Medulla oblongata (tissue), 1 donor: ENCODE measurements around the gene THTPA.
"Not testable (repeated sequence)": the region's sequence is repeated elsewhere in the genome, so short reads cannot be mapped to it uniquely, and the experiment has no call there.

ENCODE experiments used
- DNase-seq: peaks from one replicate; pipeline ENCODE4 v3.0.0-alpha.2; 2015; ENCODE audit errors: extremely low spot score

The THTPA gene

DNA sequence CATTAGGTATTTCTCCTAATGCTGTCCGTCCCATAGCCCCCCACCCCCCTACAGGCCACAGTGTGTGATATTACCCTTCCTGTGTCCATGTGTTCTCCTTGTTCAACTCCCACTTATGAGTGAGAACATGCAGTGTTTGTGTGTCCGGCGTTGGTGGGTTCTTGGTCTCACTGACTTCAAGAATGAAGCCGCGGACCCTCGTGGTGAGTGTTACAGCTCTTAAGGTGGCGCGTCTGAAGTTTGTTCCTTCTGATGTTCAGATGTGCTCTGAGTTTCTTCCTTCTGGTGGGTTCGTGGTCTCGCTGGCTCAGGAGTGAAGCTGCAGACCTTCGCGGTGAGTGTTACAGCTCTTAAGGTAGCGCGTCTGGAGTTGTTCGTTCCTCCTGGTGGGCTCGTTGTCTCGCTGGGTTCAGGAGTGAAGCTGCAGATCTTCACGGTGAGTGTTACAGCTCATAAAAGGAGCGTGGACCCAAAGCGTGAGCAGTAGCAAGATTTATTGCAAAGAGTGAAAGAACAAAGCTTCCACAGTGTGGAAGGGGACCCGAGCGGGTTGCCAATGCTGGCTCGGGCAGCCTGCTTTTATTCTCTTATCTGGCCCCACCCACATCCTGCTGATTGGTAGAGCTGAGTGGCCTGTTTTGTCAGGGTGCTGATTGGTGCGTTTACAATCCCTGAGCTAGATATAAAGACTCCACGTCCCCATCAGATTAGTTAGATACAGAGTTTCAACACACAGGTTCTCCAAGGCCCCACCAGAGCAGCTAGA lies 27.9 kb downstream of the THTPA start:
- not testable (repeated sequence) for DNase-seq

DNA sequence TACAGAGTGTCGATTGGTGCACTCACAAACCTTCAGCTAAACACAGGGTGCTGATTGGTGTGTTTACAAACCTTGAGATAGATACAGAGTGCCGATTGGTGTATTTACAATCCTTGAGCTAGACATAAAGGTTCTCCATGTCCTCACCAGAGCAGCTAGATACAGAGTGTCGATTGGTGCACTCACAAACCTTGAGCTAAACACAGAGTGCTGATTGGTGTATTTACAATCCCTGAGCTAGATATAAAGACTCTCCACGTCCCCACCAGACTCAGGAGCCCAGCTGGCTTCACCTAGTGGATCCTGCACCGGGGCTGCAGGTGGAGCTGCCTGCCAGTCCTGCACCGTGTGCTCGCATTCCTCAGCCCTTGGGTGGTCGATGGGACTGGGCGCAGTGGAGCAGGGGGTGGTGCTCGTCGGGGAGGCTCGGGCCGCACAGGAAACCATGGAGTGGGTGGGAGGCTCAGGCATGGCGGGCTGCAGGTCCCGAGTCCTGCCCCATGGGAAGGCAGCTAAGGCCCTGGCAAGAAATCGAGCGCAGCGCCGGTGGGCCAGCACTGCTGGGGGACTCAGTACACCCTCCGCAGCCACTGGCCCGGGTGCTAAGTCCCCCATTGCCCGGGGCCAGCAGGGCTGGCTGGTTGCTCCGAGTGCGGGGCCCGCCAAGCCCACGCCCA lies 28.6 kb downstream of the THTPA start:
- DNase-seq: not testable (repeated sequence)

DNA sequence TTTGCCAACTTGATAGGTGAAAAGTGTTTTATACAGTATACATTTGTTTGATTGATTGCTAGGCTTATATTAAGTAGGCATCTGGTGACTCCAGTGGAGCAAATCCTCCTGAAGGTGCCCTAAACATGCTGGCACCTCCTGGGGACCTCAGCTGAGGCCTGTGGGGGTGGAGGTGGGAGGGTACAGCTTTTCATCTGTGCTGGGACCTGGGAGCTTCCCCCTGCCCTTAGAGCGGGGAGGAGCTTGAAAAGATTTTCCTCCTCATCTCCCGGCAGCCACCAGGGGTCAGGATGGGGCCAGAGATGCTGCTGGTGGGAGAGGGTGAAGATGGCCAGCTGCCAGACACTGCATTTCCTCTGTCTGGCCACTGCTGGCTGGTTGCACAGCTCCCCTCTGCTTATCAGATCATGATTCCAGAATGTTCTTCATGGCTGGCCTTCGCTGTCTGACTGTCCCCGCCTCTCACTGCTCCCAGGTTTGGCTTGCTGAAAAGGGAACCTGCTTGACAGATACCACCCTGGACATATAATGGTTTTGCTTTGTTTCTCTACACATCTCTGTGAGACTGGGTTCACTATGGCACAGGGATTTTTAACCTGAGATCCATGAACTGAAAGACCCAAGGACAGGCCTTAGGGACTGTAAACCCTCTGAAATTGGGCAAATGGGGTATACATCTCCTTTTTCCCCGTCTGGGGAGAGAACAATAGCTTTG lies 33.0 kb downstream of the THTPA start:
- peak; percentile 93 for DNase-seq

DNA sequence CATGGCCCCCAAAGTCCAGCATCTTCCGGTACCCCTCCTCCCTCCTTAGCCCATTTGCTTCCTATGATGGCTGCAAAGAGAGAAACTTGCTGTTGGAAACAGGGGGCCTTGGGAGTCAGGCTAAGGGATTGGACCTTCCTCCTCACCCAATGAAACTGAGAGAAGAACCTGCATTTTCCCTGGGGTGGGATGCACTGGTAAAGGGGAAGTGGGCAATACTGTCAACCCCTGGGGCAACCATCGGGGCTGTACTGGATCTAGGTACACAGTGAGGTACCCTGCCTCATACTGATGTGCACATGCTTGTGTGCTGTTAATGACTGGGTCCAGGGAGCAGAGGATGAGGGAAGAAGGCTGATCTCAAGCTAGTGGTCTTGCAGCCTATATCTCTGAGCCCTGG lies 33.5 kb downstream of the THTPA start:
- no peak for DNase-seq

DNA sequence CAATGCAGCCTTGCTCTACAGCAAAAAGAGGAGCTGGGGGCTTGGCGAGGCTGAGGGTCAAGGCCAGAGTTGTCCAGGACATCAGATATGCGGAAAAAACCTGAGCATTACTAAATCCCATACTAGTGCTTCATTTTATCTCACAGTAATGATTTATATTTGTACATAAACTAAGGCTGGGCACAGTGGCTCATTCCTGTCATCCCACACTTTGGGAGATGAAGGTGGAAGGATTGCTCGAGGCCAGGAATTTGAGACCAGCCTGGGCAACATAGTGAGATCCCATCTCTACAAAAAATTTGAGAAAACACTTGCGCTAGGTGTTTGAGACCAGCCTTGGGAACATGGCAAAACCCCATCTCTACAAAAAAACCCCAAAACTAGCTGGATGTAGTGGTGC lies 34.1 kb downstream of the THTPA start:
- no peak for DNase-seq

DNA sequence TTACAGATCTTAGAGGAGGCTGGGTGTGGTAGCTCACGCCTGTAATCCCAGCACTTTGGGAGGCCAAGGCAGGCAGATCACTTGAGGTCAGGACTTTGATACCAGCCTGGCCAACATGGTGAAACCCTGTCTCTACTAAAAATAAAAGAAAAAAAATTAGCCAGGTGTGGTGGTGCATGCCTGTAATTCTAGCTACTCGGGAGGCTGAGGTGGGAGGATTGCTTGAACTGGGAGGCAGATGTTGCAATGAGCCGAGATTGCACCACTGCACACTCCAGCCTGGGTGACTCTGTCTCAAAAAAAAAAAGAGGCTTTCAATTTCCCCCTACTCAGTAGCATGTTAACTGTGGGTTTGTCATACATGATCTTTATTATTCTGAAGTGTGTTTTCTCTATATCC lies 38.1 kb downstream of the THTPA start:
- not testable (repeated sequence) for DNase-seq

DNA sequence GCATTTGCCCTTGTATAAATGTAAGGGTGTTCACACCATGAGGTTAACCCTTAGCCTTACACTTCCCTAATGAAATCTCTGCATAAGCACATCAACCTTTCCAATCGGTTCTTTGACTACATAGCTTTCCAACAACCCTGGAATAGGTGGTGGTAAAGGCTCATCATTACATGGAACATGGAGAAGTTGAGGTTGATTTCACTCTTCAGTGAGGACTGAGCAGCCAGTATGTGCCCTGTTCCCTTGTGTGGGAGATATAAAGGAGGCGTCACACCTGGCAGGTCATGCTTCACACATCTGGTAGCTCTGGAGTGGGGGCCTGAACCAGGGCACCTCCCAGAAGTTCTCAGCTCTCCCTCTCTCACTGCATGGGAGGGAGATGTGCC lies 44.2 kb downstream of the THTPA start:
- no peak for DNase-seq

DNA sequence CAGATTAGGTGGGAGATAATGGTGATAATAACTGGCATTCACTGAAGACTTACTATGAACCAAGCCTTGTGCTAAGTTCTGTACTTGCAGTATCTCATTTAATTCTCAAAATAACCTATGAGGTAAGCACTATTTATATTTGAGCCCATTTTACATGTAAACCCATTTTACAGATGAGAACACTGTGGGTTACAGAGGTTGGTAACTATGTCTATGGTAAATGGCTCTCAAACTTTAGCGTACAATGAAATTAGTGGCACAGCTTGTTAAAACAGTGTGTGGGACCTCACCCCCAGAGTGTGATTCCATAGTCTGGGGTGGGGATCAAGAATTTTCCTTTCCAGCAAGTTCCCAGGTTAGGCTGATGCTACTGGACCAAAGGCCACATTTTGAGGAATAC lies 44.7 kb downstream of the THTPA start:
- no peak for DNase-seq

DNA sequence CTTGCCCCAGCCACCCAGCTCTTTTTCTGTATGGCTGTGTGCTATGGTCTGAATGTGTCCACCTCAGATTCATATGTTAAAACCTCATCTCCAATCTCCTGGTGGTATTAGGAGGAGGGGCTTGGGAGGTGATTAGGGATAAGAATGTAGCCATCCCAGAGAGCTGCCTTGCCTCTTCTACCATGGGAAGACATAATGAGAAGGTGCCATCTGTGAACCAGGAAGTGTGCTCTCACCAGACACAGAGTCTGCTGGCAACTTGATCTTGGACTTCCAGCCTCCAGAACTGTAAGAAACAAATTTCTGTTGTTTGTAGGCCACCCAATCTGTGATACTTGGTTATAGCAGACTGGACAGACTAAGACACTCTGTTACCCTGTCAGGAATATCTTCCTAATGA lies 45.4 kb downstream of the THTPA start:
- no peak for DNase-seq

DNA sequence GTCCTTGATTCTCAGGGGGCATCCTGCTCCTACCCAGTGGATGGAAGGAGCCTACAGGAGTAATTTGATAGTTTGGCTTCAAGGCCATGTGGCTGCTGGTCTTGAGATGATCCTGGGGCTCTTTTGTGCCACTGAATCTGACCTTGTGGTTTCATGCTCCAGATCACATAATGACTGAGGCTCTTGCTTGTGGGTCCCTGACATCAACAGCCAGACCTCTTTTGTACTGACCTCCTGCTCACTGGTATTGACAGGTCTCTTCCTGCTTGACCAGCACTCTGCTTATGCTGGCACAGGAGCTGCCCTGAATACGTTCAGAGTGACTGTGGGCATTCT lies 45.7 kb downstream of the THTPA start:
- no peak for DNase-seq

DNA sequence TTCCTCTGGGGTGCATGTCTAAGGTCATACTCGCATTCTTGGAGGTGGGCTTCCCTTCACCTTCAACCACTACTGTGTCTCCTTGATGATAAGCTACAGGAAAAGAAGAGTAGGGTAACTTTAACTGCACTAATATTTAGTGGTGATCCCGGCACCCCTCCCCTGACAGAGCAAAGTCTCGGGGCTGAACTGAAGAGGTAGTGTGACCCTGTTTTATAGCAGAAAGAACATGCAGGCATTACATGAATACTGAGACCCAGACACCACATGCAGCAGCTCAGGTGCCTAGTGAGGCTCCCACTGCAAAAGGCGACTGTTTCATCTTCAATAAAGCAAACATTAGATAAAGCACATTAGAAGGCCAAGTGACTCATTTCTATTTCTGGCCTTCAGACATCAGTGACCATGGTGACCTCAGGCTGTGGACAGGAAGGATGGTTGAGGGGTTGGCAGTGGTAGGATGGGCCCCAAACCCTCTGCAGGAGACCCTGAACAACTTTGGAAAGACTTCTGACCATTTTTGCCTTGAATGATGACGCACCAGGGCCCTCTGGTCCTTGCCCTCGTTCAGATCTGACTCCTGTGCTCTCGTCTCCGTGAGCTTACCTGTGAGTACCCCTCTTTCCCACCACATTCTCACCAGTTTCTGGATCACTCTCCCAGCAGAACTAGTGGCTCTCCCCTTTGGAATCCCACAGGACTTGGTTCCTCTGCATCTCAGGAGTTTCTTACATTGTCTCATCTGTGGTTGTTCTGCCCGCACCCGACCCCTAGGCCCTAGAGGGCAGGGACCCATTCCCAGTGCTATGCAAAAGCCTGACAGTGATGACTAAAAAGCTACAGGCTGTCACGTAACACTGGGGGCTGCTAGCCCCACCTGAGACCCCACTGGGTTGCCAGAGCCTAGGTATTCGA lies 46.4 kb downstream of the THTPA start:
- DNase-seq: no peak

DNA sequence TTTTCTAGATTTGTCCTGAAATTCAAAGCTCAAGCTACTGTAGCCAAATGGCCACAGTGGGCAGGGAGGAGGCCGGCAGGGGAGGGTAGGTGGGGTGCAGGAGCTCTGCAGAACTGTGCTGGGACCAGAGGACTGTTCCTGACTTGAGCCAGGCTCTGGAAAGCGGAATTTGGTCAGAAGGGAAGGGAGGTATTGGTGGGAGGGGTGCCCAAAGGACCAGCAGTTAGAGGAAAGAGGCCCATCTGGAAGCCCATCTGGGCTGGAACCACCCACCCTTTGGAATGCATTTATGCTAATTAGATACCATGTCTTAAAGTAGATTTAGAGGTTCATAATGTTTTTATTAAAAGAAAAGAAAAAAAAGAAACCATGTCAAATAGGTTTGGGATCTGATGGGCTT lies 47.0 kb downstream of the THTPA start:
- DNase-seq: no peak

DNA sequence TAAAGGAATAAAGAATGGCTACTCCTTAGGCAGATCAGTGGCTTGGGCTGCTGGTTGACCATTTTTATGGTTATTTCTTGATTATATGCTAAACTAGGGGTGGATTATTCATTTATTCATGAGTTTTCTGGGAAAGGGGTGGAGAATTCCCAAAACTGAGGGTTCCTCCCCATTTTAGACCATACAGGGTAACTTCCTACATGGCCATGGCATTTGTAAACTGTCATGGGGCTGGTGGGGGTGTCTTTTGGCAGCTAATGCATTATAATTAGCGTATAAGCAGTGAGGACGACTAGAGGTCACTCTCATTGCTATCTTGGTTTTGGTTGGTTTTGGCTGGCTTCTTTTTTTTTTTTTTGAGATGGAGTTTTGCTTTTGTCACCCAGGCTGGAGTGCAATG lies 48.1 kb downstream of the THTPA start:
- DNase-seq: no peak

DNA sequence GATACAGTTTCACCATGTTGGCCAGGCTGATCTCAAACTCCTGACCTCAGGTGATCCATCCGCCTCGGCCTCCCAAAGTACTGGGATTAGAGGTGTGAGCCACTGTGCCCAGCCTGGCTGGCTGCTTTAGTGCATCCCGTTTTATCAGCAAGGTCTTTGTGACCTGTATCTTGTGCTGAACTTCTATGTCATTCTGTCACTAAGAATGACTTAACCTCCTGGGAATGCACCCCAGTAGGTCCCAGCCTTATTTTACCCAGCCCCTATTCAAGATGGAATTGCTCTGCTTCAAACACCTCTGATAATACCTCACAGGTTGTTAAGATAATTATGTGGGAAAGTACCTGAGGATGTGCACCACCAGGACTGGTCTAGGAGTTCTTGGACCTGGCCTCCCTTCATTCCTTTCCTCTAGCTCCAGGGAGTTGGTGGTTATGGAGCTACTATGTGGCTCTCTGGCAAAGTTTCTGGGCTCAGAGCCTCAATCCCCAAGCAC lies 48.7 kb downstream of the THTPA start:
- no peak for DNase-seq

DNA sequence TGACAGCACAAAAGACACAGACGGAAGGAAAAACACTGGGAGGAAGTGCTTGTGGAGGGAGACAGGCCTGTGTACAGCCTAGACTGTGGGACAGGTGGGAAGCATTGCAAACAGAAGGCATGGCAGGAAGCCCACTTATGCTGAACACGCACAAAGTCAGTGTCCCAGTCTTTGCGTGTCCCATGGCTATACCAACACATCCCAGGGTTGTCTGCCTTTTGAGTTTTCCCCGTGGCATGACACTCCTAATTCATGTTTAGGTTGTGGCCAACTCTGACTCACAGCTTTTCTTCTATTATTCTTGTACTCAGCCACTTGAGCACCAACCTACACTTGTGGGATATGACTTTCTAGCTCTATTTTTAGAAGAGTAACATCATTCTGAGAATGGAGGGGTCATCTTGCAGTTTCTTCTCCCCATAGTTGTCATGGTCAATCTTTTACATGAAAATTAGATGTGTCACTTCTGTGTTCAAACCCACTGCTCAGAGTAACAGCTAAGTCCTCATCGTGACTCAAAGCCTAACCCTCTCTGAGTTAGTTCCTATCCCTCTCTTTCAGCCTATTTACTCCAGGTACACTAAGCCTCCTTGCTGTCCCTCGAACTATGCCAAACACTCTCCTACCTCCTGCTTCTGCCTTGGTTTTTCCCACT lies 50.0 kb downstream of the THTPA start:
- no peak for DNase-seq

DNA sequence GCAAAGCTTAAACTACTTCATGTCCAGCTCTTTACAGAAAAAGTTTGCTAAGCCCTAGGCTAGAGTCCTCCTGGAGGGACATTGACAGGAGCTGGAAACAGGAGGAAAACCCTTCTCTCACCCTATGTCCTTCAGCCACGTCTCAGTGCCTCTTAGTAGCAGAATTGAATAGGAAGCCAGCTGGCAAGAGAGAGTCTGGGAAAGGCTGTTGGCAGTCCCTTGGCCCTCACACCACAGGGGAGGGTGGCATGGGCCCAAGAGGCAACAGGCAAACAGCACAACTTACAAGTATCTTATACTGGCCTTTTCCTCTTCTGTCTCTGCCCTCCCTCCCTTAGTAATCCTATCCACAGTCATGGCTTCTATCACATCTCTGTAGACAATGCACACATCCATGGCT lies 52.4 kb downstream of the THTPA start:
- DNase-seq: peak; percentile 23

DNA sequence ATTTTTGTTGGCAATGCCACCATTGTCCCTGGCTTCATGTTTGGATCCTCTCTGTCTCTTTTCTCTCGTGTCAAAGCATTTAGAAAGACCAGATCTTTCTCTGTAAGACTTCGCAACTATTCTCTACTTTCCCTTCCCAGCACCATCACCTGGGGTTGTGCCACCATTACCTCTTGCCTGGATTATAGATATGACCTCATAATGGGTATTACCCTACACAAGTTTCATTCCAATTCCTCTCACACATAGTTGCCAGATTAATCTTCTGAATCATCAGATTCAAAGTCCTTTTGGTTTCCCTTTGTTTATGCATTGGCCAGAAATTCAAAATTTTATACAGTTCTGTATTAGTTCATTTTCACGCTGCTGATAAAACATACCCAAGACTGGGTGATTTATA lies 52.9 kb downstream of the THTPA start:
- DNase-seq: no peak

DNA sequence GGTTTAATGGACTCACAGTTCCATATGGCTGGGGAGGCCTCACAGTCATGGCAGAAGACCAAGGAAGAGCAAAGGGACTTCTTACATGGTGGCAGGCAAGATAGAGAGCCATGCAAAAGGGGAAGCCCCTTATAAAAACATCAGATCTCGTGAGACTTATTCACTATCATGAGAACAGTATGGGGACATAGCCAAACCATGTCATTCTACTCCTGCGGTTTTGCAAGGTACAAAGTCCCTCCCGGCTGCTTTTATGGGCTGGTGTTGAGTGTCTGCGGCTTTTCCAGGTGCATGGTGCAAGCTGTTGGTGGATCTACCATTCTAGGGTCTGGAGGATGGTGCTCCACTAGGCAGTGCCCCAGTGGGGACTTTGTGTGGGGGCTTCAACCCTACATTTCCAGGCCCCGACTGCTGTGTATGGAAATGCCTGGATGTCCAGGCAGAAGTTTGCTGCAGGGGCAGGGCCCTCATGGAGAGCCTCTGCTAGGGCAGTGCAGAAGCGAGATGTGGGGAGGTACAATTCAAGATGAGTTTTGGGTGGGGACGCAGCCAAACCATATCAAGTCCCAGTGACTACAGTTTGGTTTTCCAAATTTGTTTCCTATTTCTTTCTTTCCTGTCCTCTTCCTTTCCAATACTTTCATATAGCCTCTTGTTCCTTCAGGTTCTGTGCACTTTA lies 53.5 kb downstream of the THTPA start:
- not testable (repeated sequence) for DNase-seq
